ENCODE results near the gene GRIA2.

GRIA2 gene

GRCh38 chr4:157265281-157265680 is 44.8 kb downstream of the GRIA2 start:
- peak; percentile 26 for DNase-seq (ENCODE audit: low spot score)

DNA sequence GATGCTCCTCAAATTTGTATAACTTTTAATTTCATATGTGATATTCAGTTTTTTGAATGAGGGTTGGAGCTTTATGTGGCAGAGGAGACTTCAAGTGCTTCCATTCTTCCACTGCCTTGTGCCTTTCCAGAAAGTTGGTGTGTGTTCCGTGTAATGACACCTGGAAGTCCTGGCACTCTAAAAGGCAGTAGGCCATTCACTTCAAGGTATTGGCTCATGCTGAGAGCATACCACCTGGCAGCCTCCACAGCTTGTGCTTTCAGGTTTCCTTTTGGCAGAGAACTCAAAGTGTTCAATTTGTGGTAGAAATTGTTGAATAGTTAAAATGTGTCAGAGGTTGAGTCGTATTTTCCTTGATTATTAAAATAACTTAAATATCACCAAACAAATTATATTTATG is 49.6 kb downstream of the GRIA2 start:
- DNase-seq (ENCODE audit: low spot score) = no peak

- no peak for DNase-seq (ENCODE audit: low spot score)
These were observed 50.0 kb downstream of the GRIA2 start for GRCh38 chr4:157270552-157270951.

GRCh38 chr4:157271166-157271869 is 50.8 kb downstream of the GRIA2 start:
- DNase-seq (ENCODE audit: low spot score) = no peak

GRCh38 chr4:157280673-157281072 is 60.1 kb downstream of the GRIA2 start:
- DNase-seq (ENCODE audit: low spot score) = no peak

DNA sequence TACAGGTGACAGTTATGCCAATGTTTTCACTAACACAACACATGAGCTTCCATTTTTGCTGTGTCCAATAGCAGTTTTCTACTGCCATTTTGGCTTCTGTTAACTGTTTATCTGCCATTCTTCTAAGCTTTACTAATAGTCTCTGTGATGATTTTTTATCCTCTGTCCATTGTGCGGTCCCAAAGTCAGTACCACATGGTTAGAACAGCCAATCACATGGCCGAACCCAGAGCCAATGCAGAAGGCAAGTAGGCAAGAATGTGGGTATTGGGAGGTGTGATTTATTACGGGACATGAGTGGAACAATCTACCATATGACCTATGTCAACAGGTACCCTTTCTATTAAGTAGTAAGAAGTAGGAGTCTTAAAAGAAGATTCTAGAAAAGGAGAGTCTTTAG is 61.5 kb downstream of the GRIA2 start:
- DNase-seq (ENCODE audit: low spot score) = no peak

DNA sequence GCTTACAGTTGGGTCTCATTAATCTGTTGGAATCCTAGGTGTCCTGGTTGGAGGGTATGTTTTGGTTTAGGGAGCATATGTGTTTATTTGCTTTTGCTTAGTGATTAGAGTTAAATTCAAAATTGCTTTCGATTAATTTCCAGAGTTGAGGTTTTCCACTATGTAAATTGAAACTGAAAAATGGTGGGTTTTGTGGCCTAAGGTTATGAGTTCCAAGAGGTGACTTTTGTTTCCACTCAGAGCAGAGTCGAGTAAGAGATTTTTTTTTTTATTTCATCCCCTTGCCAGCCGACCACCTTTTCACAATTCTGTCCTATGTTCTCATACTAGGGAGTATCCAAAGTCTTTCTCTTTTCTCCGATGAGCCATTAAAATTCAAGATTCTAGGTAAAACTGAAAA is 66.9 kb downstream of the GRIA2 start:
- DNase-seq (ENCODE audit: low spot score) = no peak

GRCh38 chr4:157290622-157291021 is 70.1 kb downstream of the GRIA2 start:
- DNase-seq (ENCODE audit: low spot score) = no peak

- DNase-seq (ENCODE audit: low spot score) = no peak
These were observed 70.5 kb downstream of the GRIA2 start for GRCh38 chr4:157291071-157291470.

DNA sequence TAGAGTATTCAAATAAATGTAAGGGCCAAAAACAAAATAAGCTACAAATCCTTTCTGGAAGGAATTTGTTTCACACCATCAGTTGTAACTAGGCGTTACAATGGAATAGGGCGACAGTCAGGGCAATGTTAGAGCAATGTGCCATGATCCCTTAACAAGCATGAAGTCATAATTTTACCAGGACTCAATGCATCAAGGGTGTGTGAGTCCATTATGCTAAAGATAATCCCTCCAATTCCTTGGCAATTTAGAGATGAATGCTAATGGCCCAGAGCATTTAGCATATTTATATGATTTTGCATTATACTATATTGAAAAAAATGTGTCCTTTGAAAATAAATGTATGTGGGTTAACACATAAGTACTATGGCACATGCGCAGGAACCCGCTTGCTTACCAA is 73.1 kb downstream of the GRIA2 start:
- DNase-seq (ENCODE audit: low spot score) = no peak

GRCh38 chr4:157294575-157294974 is 74.0 kb downstream of the GRIA2 start:
- no peak for DNase-seq (ENCODE audit: low spot score)

GRCh38 chr4:157300701-157301100 is 80.2 kb downstream of the GRIA2 start:
- no peak for DNase-seq (ENCODE audit: low spot score)

DNA sequence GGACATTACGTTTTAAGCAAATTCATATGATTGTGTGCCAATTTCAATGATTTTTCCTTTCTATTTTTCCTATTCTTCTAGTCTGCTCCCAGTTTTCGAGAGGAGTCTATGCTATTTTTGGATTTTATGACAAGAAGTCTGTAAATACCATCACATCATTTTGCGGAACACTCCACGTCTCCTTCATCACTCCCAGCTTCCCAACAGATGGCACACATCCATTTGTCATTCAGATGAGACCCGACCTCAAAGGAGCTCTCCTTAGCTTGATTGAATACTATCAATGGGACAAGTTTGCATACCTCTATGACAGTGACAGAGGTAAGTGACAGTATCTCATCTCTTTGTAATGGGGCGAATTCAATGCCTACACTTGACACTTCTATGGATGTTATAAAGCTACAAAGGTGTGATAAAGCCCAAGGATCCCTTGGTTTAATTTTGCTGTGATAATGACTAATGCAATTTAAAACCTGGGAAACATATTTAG is 83.0 kb downstream of the GRIA2 start:
- DNase-seq (ENCODE audit: low spot score) = no peak

GRCh38 chr4:157304769-157305168 is 84.2 kb downstream of the GRIA2 start:
- no peak for DNase-seq (ENCODE audit: low spot score)

DNA sequence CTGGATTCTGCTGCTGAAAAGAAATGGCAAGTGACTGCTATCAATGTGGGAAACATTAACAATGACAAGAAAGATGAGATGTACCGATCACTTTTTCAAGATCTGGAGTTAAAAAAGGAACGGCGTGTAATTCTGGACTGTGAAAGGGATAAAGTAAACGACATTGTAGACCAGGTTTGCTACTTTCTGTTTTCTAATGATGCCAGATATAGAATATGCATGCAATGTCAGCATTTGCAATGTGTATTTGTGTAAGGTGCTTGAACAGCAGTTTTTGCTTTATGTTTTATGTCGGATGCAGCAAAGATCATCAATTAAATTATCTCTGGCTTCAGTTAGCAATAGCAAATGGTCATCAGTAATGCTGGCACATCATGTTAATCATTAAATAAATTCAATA is 92.2 kb downstream of the GRIA2 start:
- no peak for DNase-seq (ENCODE audit: low spot score)

GRCh38 chr4:157314906-157315305 is 94.4 kb downstream of the GRIA2 start:
- DNase-seq (ENCODE audit: low spot score) = no peak

DNA sequence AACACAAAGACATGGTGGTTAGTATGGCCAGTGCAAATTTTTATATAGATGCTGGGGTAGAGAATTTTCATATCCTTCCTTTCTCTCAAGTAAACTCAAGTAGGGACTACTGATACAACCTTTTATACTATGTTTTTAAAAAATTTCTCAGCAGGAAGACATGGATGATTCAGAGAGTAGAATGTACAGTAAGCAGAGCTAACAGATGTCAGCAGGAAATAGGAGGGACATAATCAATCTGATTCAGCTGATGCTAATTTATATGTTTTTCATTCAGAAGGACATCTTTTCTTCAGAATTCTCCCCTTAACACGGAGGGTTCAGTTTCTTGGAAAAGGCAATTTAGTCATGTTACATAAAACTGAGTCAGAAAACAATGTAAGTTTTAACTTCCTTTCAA is 95.4 kb downstream of the GRIA2 start:
- DNase-seq (ENCODE audit: low spot score) = no peak

DNA sequence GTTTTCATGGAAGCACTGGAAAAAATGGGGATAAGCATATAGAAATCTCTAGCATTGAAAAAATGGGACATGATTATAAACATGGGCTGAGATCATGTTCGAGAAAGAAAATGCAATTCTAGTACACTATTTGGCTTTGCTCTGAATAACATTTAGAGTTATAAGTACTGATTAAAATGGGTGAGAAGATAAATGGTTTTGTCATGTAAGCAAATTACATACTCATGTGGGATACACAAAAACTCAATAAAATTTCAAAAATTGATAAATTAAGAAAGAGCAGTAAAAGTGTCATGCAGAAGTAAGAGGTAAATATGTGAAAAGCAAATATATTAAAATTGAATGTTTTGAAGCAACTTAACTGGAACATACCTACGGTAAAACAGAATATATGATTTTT is 99.6 kb downstream of the GRIA2 start:
- DNase-seq (ENCODE audit: low spot score) = no peak

DNA sequence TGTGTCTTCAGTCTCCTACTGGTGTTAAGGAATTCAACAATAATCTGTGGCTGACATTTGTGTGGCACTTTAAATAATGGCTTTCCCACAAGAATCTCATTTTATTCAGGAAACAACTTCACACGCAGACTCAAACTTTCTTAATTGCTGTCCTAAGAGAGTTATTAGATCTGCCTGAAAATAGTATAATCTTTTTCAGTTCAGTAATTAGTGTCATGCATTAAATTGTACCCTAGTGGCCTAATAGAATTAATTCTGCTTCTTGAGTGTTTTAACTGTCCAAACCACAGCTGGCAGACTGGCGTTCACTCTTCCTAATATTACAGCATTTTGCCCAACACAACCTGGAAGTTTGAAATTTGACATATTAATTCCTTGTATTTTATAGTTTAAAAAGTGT is 107.1 kb downstream of the GRIA2 start:
- no peak for DNase-seq (ENCODE audit: low spot score)

DNA sequence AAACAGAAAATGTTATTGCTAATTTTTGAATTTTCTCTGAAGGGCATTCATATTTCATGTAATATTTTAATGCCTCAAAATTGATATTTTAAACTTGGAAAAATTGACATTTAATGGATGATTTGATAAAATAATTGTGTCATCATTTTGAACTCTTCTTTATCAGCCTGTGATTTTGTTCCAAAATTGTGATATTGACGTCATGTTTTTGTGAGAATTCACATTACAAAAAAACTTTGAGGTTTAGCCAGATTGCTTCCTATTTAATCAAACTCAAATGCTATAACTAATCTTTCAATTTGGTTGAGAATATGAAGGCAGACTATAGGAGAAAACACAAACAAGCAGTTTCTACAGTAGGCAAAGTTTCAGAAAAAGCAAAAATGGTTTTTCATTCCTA is 137.4 kb downstream of the GRIA2 start:
- DNase-seq (ENCODE audit: low spot score) = no peak

- DNase-seq (ENCODE audit: low spot score) = no peak
These were observed 137.9 kb downstream of the GRIA2 start for GRCh38 chr4:157358439-157358838.

GRCh38 chr4:157358851-157359250 is 138.3 kb downstream of the GRIA2 start:
- no peak for DNase-seq (ENCODE audit: low spot score)

GRCh38 chr4:157363360-157363759 is 142.8 kb downstream of the GRIA2 start:
- DNase-seq (ENCODE audit: low spot score) = no peak

DNA sequence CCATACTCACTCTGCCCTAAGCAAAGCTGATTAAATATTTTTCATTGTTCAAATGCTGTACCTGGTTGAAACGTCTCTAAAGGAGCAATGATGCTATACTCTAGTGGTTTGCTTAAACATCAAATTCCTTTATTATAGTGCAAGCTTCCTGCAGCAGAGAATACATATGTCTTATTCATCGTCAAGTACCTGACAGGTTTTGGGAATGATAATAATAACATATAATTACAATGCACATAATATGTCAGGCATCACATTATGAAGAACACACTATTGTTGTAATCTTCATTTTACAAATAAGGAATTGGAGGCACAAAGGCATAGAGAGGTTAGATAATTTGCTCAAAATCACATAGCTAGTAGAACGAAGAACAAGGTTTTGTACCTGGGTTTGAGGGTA is 151.6 kb downstream of the GRIA2 start:
- DNase-seq (ENCODE audit: low spot score) = no peak
